Measurements from ENCODE around the gene FOXD3. TPM values are rescaled to one million over a fixed set of nuclear protein-coding genes. Genes with fewer than 3 reads are reported as not detected.

The FOXD3 gene
- total RNA-seq, 1 experiment from 2014 or later, result 0.80 TPM

DNA sequence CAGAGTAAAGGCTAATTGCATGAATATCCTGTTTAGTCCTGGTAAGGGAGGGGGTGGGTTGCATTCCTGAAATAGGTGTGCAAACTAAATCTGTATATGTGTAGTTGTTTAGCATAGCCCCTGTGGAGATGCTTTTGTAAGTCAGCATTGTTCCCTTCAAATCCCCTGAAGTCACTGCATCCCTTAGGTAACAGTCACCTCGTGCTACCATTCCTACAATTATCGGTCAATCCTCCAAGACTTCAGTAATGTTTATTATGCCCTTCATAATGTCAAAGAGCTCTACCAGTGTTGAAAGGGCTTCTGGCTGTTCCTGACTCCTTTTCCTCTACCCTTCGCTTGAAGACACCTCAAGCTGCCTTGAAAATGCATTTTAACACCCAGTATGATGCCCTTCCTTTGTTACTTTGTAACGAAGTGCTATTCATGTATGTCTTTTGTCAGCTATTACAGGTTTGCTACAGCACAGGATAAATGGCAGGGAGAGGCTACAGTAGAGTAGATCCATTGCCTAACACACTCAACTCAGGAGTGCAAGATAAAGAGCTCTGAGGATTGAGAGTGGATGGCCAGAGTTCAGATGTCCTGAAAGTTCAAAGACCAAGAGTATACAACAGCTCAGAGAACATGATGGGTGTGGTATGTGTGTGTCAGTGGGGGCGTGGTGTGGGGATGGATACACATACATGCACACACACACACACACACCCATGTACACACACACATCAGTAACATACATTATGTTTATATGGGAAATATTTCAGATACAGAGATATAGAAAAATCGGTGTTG, 27.4 kb upstream of the FOXD3 start:
- Histone ChIP-seq H3K4me3 (ENCODE audit: low read depth in 2 of 2, low read length in 2 of 2) (no peak overlapping the region), H3K9me3 (ENCODE audit: control insufficient read depth, insufficient read depth, low read depth, low read length) (no peaks in the 10 kb centered on the region), H3K4me1 (ENCODE audit: control insufficient read depth, insufficient read depth, low read length) (no peaks in the 10 kb centered on the region), H3K36me3 (ENCODE audit: control insufficient read depth, insufficient read depth, low read length) (no peaks in the 10 kb centered on the region), H3K27me3 (ENCODE audit: control insufficient read depth, insufficient read depth, low read length) (no peaks in the 10 kb centered on the region), H3K27ac (ENCODE audit: low read length) (no peak overlapping the region)
- TF ChIP-seq, protein P1, sequence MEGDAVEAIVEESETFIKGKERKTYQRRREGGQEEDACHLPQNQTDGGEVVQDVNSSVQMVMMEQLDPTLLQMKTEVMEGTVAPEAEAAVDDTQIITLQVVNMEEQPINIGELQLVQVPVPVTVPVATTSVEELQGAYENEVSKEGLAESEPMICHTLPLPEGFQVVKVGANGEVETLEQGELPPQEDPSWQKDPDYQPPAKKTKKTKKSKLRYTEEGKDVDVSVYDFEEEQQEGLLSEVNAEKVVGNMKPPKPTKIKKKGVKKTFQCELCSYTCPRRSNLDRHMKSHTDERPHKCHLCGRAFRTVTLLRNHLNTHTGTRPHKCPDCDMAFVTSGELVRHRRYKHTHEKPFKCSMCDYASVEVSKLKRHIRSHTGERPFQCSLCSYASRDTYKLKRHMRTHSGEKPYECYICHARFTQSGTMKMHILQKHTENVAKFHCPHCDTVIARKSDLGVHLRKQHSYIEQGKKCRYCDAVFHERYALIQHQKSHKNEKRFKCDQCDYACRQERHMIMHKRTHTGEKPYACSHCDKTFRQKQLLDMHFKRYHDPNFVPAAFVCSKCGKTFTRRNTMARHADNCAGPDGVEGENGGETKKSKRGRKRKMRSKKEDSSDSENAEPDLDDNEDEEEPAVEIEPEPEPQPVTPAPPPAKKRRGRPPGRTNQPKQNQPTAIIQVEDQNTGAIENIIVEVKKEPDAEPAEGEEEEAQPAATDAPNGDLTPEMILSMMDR (IDR thresholded peaks at IDR 0.05), result no peak
- TF ChIP-seq, protein P2, sequence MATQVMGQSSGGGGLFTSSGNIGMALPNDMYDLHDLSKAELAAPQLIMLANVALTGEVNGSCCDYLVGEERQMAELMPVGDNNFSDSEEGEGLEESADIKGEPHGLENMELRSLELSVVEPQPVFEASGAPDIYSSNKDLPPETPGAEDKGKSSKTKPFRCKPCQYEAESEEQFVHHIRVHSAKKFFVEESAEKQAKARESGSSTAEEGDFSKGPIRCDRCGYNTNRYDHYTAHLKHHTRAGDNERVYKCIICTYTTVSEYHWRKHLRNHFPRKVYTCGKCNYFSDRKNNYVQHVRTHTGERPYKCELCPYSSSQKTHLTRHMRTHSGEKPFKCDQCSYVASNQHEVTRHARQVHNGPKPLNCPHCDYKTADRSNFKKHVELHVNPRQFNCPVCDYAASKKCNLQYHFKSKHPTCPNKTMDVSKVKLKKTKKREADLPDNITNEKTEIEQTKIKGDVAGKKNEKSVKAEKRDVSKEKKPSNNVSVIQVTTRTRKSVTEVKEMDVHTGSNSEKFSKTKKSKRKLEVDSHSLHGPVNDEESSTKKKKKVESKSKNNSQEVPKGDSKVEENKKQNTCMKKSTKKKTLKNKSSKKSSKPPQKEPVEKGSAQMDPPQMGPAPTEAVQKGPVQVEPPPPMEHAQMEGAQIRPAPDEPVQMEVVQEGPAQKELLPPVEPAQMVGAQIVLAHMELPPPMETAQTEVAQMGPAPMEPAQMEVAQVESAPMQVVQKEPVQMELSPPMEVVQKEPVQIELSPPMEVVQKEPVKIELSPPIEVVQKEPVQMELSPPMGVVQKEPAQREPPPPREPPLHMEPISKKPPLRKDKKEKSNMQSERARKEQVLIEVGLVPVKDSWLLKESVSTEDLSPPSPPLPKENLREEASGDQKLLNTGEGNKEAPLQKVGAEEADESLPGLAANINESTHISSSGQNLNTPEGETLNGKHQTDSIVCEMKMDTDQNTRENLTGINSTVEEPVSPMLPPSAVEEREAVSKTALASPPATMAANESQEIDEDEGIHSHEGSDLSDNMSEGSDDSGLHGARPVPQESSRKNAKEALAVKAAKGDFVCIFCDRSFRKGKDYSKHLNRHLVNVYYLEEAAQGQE (IDR thresholded peaks at IDR 0.05; ENCODE audit: insufficient read depth in 1 of 2, low read depth in 2 of 2, low read length in 1 of 2), result no peak
- TF ChIP-seq SIN3A (IDR thresholded peaks at IDR 0.05; ENCODE audit: borderline replicate concordance, insufficient read depth, low read depth, low read length) (no peak), TCF7L2 (IDR thresholded peaks at IDR 0.05; ENCODE audit: low read depth, low read length) (no peak), POLR2AphosphoS5 (IDR thresholded peaks at IDR 0.05; ENCODE audit: low read depth, low read length) (no peak)
- no peak for DNase-seq (ENCODE audit: low read depth, low spot score)
- no peak for ATAC-seq
- no TSS peak for BruUV-seq (replicated peaks)
- CTCF ChIA-PET, result no interaction called here
- in situ Hi-C loops (cut with HindIII; ENCODE audit: low pct_unique_long_range_greater_than_20kb, low sequenced_read_pairs), result no loop called here
- POLR2A ChIA-PET, result no interaction called here
- intact Hi-C loops (cut with micrococcal nuclease; ENCODE audit: unreplicated experiment), result no loop called here

DNA sequence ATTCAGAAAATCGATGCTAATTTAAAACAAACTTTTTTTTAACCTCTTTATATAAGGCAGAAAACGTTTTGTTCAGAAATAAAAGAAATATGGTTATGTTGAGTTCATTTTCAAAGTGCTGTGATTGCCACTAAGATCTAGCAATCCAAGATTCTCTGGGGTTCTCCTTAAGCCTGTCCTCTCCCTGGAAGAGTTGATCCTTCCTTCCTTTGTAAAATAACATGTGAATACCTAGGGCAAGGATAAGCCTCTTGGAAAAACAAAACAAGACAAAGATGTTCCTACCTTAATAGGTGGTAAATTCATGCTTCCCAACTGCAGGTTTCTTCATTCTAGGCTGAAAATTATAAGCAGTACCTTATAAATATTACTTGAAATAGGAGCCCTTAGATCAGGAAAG, 18.0 kb upstream of the FOXD3 start:
- intact Hi-C loops (cut with micrococcal nuclease; ENCODE audit: unreplicated experiment), result no loop called here
- Histone ChIP-seq H3K9me3 (ENCODE audit: control insufficient read depth, insufficient read depth, low read depth, low read length) (no peaks in the 10 kb centered on the region), H3K27me3 (ENCODE audit: control insufficient read depth, insufficient read depth, low read length) (no peaks in the 10 kb centered on the region), H3K27ac (ENCODE audit: low read length) (no peak overlapping the region), H3K4me3 (ENCODE audit: low read depth in 2 of 2, low read length in 2 of 2) (no peak overlapping the region), H3K4me1 (ENCODE audit: control insufficient read depth, insufficient read depth, low read length) (no peaks in the 10 kb centered on the region), H3K36me3 (ENCODE audit: control insufficient read depth, insufficient read depth, low read length) (no peaks in the 10 kb centered on the region)
- ChIA-PET CTCF (no interaction called here), POLR2A (no interaction called here)
- no peak for DNase-seq (ENCODE audit: low read depth, low spot score)
- ATAC-seq, result no peak
- TF ChIP-seq, protein P1 (IDR thresholded peaks at IDR 0.05), result no peak
- TF ChIP-seq TCF7L2 (IDR thresholded peaks at IDR 0.05; ENCODE audit: low read depth, low read length), result no peak
- TF ChIP-seq POLR2AphosphoS5 (IDR thresholded peaks at IDR 0.05; ENCODE audit: low read depth, low read length), result no peak
- no peak for TF ChIP-seq SIN3A (IDR thresholded peaks at IDR 0.05; ENCODE audit: borderline replicate concordance, insufficient read depth, low read depth, low read length)
- TF ChIP-seq, protein P2 (IDR thresholded peaks at IDR 0.05; ENCODE audit: insufficient read depth in 1 of 2, low read depth in 2 of 2, low read length in 1 of 2), result no peak
- BruUV-seq (replicated peaks), result no TSS peak
- in situ Hi-C loops (cut with HindIII; ENCODE audit: low pct_unique_long_range_greater_than_20kb, low sequenced_read_pairs), result no loop called here
